ENCODE results near the gene PBXIP1. TPM values are rescaled to one million over a fixed set of nuclear protein-coding genes. Genes with fewer than 3 reads are reported as not detected.

PBXIP1 gene
- total RNA-seq, 1 donor from 2014 or later: 56.2 TPM

DNA sequence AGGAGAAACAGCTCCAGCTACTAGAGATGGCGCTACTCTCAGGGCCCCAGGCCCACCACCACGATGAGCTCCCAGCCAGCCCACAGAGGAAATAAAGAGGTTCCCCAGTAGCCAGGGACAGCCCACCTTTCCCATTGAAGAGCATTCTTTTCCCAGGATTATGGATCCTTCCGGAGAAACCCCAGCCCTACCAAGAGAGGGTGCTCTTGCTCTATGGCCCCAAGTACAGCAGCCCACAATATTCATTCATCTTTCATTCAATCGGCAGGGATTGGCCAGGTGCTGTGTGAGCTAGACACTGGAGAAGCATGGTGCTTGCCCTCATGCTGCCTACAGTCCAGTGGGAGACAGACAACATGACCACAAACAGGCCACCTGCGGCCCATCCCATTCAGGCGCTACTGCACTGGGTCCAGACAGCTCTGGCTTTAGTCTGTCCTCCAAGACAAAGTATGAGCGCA lies 49.2 kb downstream of the PBXIP1 start:
- H3K27ac Mint-ChIP-seq: no peak overlapping the region
- no peaks in the 10 kb centered on the region for H3K4me1 Mint-ChIP-seq
- peaks cover 25% of the 10 kb centered on the region for H3K9me3 Mint-ChIP-seq
- no peak for DNase-seq (ENCODE audit: low spot score in 2 of 2, unreplicated experiment in 2 of 2)
- no peaks in the 10 kb centered on the region for H3K27me3 Mint-ChIP-seq (ENCODE audit: low read depth)
- no peak overlapping the region for H3K4me3 Mint-ChIP-seq
- no peaks in the 10 kb centered on the region for H3K36me3 Mint-ChIP-seq
- TF ChIP-seq, protein P1, sequence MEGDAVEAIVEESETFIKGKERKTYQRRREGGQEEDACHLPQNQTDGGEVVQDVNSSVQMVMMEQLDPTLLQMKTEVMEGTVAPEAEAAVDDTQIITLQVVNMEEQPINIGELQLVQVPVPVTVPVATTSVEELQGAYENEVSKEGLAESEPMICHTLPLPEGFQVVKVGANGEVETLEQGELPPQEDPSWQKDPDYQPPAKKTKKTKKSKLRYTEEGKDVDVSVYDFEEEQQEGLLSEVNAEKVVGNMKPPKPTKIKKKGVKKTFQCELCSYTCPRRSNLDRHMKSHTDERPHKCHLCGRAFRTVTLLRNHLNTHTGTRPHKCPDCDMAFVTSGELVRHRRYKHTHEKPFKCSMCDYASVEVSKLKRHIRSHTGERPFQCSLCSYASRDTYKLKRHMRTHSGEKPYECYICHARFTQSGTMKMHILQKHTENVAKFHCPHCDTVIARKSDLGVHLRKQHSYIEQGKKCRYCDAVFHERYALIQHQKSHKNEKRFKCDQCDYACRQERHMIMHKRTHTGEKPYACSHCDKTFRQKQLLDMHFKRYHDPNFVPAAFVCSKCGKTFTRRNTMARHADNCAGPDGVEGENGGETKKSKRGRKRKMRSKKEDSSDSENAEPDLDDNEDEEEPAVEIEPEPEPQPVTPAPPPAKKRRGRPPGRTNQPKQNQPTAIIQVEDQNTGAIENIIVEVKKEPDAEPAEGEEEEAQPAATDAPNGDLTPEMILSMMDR (IDR thresholded peaks at IDR 0.05; ENCODE audit: unreplicated experiment): no peak

DNA sequence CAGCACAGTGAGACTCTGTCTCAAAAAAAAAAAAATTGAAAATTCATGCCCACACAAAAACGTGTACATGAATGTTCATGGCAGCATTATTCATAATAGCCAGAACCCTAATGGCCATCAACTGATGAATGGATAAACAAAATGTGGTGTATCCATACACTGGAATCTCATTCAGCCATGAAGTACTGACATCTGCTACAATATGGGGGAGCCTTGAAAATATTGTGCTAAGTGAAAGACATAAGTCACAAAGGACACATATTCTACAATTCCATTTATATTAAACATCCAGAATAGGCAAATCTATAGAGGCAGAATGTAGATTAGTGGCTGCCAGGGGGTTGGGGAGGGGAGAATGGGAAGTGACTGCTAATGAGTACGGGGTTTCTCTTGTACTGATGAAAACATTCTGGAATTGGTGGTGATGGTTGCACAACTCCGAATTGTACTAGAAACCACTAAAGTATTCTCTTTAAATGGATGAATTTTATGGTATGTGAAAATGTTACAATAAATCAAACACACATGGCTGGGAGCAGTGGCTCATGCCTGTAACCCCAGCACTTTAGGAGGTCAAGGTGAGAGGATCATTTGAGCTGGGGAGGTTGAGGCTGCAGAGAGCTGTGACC lies 52.8 kb downstream of the PBXIP1 start:
- TF ChIP-seq, protein P1 (IDR thresholded peaks at IDR 0.05; ENCODE audit: unreplicated experiment): no peak
- H3K4me3 Mint-ChIP-seq: no peak overlapping the region
- no peaks in the 10 kb centered on the region for H3K36me3 Mint-ChIP-seq
- H3K27me3 Mint-ChIP-seq (ENCODE audit: low read depth): peaks cover 2% of the 10 kb centered on the region
- H3K27ac Mint-ChIP-seq: no peak overlapping the region
- H3K4me1 Mint-ChIP-seq: no peaks in the 10 kb centered on the region
- H3K9me3 Mint-ChIP-seq: peaks cover 10% of the 10 kb centered on the region
- DNase-seq (ENCODE audit: low spot score in 2 of 2, unreplicated experiment in 2 of 2): no peak

DNA sequence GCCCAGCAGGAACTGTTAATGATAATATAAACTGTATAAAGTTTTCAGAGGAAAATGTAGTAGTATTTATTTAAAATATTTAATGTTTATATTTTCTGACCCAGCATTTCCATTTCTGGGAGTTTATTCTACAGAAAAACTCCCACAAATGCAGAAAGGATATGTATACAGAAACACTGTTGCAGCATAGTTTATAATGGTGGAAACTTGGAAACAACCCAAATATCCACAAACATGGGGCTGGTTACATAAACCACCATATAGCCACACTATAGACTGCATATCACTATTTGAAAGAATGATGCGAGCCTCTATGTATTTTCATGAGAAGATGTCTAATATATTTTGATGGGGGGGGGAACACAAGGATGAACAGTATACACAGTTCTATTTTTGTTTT lies 54.3 kb downstream of the PBXIP1 start:
- DNase-seq (ENCODE audit: low spot score in 2 of 2, unreplicated experiment in 2 of 2): no peak

DNA sequence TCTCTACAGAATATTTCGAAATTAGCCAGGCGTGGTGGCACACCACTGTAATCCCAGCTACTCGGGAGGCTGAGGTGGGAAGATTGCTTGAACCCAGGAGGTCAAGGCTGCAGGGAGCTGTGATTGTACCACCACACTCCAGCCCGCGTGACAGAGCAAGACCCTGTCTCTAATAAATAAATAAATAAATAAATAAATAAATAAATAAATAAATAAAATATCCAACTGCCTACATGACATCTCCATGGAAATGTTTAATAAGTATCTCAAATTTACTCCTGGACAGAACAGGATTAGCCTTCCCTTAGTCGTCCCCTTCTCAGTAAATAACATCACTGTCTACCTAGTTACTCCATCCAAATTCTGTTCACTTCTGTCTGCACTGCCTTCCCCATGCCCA lies 56.9 kb downstream of the PBXIP1 start:
- Mint-ChIP-seq H3K36me3 (no peaks in the 10 kb centered on the region), H3K4me3 (no peak overlapping the region)

More for the DNA sequence above, 54.3 kb downstream of the PBXIP1 start:
- no peaks in the 10 kb centered on the region for H3K9me3 Mint-ChIP-seq
- H3K4me1 Mint-ChIP-seq: no peaks in the 10 kb centered on the region
- no peak overlapping the region for H3K4me3 Mint-ChIP-seq
- TF ChIP-seq, protein P1 (IDR thresholded peaks at IDR 0.05; ENCODE audit: unreplicated experiment): no peak
- H3K36me3 Mint-ChIP-seq: no peaks in the 10 kb centered on the region
- peaks cover 2% of the 10 kb centered on the region for H3K27me3 Mint-ChIP-seq (ENCODE audit: low read depth)
- no peak overlapping the region for H3K27ac Mint-ChIP-seq

DNA sequence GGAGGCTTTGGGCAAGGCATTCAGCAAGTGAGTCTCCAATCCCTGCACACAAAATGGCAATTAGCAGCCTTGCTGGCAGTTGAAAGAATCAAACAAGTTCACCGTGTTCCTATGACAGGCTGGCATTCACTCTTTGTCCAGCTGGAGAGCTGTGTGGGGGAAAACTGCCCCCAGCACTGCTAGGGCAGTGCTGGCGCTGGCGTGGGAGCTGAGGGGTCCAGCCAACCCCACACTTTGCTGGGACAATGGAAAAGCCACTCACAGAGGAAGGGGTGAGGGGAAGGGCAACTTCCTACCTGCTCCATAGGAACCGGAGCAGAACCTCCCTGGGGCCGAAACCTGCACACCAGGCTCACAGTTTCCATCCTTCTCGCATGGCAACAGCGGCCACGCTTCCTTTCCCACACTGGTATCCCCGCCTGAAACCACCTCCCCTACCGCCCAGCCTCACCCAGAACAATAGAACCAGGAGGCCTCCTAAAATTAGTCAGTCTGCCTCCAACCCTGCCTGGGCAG lies 59.1 kb downstream of the PBXIP1 start:
- H3K36me3 Mint-ChIP-seq: no peaks in the 10 kb centered on the region

More for the DNA sequence above, 56.9 kb downstream of the PBXIP1 start:
- H3K27me3 Mint-ChIP-seq (ENCODE audit: low read depth): peaks cover 2% of the 10 kb centered on the region
- no peaks in the 10 kb centered on the region for H3K9me3 Mint-ChIP-seq
- TF ChIP-seq, protein P1 (IDR thresholded peaks at IDR 0.05; ENCODE audit: unreplicated experiment): no peak
- DNase-seq (ENCODE audit: low spot score in 2 of 2, unreplicated experiment in 2 of 2): no peak
- H3K27ac Mint-ChIP-seq: no peak overlapping the region
- H3K4me1 Mint-ChIP-seq: no peaks in the 10 kb centered on the region

More for the DNA sequence above, 59.1 kb downstream of the PBXIP1 start:
- H3K4me3 Mint-ChIP-seq: no peak overlapping the region
- no peak for DNase-seq (ENCODE audit: low spot score in 2 of 2, unreplicated experiment in 2 of 2)
- H3K27ac Mint-ChIP-seq: no peak overlapping the region
- TF ChIP-seq, protein P1 (IDR thresholded peaks at IDR 0.05; ENCODE audit: unreplicated experiment): no peak
- peaks cover 5% of the 10 kb centered on the region for H3K27me3 Mint-ChIP-seq (ENCODE audit: low read depth)
- no peaks in the 10 kb centered on the region for H3K4me1 Mint-ChIP-seq
- peaks cover 5% of the 10 kb centered on the region for H3K9me3 Mint-ChIP-seq
